Islet precursor cell (in vitro differentiated cells): ENCODE results near the gene SRPK3.

Source experiments
- DNase-seq: peaks from one replicate; pipeline ENCODE4 v3.0.0-alpha.2; 2018

The SRPK3 gene

DNA sequence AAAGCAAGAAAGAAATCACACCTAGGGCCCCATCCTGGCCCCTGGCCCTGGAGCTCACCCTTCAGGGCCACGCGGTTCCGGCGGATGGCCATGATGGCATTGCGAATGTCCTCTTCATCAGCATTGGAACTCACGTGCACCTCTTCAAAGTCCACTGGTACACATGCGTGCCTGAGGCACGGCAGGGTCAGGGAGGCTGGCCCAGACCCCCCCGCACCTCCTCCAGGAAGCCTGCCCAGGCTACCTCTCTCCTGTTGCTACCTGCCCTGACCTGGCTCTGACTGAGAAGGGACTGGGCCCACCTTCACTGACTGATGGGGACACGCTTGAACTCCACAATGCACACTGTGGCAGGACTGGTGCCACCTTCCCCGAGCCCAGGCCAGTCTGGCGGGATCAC is 8.8 kb downstream of the SRPK3 start:
- no peak for DNase-seq

DNA sequence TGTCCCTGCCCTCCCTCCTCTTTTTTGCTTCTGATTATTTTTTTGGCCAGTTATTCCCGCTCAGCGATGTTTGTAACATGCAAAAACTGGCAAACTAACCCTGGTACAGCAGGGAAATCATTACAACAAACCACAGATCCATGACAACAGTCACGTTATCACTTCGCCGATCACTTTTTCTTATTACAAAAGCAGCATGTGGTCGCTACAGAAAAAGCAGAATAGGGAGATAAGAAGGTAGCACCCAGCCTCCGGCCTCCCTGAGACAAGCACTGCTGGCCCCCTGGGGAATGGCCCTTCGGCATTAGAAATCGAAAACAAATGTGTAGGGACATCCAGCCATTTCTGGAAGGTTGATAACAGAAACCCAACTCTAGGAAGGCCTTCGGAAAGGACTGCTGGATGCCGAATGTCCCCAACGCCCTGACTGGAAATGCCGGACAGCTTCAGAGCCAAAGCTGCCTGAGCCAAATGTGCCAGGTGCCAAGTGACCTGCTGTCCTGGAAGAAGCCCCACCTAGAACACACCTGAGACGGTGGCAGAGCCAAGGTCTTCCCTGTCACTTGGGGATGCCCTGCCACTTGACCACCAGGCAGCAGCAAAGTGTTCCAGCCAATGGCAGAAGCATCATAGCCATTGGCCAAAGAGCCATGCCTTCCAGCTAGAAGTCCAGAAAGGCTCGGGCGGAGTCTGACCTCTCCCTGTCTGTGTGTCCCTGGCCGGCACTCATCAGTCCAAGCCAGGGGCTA is 10.4 kb downstream of the SRPK3 start:
- DNase-seq: no peak

DNA sequence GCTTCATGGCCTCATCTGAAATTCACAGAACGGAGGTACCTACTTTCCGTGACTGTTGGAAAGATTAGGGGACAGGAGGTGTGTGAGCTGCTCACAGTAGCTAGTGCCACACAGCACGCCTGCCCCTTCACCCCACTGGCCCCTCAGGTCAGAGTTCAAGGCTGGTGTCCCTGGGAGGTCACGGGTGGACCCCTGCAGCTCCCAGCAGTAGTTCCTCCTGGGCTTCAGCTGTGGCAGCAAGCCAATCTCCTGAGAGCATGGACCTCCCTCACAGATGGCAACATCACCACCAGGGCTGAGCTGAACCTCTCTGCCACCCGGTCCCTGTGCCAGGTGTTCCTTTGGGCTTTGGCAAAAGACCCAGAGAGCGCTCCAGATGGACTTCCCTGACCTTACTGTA is 11.5 kb downstream of the SRPK3 start:
- DNase-seq: no peak

DNA sequence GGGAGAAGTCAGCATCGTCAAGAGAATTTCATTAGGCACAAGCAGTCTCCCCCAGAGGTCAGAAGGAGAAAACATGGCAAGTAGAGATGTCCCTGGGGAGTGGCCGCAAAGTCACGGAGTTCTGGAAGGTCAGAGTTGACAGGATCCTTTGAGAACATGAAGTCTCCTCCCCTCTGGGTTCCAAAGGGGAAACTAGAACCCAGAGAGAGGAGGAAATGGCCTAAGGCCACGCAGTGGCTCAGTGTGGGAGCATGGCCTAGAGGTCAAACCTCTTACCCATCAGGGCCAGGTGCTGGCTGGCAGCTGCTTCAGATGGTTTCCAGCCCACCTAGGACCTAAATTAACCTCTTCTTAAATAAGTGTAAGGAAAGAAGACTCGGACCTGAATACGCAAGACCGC is 12.4 kb downstream of the SRPK3 start:
- no peak for DNase-seq

DNA sequence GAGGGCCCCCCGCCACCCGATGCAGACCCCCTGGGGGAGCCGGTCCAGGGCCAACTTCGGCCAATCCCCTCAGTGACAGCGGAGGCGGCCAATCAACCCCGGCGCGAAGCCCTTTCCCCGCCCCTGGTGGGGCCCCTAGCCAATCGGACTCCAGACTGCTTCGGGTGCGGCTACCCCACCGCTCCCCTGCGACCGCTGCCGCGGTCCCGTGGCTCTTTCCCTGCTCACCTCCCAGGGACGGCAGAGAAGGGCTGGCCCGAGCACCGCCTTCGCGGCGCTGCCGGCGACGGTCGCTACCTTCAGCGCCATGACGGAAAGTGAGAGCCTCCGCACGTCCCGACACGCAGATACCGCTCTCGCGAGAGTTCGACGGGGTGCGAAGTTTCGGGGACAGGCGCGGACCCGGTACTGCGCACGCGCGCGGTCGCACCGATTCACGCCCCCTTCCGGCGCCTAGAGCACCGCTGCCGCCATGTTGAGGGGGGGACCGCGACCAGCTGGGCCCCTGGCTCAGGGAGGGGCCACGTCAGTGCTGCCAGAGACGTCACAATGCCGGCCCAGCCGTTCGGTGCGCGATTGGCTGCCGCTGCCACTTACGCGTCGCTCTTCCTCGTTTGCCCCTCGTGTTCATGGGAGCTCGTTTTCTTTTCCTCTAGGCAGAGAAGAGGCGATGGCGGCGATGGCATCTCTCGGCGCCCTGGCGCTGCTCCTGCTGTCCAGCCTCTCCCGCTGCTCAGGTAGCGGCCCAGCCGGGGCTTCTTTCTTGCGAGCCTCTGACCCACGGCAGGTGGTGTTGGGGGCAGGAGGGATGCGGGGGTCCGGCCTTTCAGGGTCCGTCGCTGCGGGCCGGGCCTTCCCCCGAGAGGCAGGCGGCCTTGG is 13.4 kb downstream of the SRPK3 start, which contains the start of the genes IDH3G and SSR4:
Gene IDH3G, minus strand, starts transcription at position 358 of the 879 bp plus-strand sequence. Its CDS starts 49 bp downstream, at position 309.
Gene SSR4, plus strand, starts transcription at position 651 of the 879 bp plus-strand sequence. Its CDS starts 20 bp downstream, at position 671.
- DNase-seq: peak; percentile 95

DNA sequence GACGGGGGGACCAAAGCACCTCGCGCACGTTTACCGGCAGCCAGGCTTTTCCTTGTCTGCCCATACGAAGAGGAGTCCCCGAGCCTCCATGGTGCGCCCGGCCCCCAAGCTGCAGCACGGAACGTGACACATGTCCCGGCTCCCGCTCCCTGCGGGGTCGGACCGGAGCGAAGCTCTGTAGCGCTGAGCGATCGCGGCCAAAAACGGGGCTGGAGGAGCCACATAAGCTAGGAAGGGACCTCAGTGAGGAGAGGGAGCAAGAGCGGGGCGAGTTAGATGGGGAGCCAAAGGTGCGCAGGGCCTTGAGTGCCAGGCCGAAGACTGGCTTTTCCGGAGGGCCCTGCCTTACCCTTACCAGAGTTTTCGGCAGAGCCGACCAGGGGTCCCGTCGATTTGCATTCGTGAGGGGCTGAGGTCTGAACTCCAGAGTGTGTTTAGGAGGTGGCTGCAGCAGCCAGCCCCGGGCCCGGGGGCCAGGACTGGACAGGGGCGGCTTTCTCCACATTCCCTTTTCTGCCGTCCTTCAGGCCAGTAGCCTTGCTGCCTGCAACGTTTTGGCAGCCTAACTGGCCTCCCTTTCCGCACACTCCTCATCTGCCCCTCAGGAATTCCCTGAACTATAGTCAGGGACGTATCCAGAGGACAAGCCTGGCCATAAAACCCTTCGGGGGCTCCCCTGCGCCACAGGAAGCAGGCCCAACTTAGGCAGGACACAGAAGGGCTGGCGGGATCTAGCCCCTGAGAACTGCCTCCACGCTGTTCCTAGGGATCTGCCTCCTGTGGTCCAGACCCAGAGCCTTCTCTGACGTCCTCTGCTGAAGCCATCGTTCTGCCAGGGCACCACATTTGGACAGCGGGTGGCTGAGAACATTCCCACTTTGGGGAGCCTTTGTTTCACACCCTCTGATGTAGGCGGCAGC is 14.3 kb downstream of the SRPK3 start:
- no peak for DNase-seq

DNA sequence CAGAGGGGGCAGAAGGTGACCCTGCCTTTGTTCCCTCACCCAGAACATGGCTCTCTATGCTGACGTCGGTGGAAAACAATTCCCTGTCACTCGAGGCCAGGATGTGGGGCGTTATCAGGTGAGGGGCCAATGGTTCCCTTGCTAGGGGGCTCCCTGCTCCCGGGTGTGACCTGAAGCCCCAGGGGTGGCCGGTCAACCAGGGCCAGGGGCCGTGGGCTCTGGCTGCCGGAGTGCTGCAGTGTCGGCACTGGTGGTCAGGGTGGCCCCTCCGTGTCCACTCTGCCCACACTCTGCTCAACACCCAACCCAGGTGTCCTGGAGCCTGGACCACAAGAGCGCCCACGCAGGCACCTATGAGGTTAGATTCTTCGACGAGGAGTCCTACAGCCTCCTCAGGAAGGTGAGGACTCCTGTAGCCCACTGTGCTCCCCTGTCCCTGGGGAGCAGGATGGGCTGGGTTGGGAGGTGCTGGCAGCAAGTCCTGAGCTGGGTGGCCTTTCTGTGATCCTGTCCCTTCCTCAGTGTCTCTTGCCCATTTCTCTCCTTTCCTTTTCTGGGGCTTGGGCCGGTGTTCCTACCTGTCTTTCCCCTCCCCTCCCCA is 16.7 kb downstream of the SRPK3 start:
- DNase-seq: no peak

DNA sequence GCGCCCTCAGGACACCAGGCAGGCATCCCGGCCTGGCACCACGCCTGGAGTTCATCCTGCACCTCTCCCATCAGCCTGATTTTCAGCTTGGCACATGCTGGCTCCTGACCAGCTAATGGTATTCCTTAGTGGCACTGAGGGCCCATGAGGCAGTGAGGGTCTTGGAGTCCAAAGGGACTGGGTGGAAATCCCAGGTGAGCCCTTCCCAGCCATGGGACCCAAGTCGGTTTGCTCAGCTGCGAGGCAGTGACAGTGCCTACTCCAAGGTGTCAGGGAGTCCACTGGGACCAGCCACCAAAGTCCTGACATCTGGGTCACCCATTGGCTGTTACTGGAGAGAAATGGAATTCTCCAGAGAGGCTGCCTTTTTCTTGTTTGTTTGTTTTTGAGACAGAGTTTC is 18.5 kb downstream of the SRPK3 start:
- DNase-seq: no peak

DNA sequence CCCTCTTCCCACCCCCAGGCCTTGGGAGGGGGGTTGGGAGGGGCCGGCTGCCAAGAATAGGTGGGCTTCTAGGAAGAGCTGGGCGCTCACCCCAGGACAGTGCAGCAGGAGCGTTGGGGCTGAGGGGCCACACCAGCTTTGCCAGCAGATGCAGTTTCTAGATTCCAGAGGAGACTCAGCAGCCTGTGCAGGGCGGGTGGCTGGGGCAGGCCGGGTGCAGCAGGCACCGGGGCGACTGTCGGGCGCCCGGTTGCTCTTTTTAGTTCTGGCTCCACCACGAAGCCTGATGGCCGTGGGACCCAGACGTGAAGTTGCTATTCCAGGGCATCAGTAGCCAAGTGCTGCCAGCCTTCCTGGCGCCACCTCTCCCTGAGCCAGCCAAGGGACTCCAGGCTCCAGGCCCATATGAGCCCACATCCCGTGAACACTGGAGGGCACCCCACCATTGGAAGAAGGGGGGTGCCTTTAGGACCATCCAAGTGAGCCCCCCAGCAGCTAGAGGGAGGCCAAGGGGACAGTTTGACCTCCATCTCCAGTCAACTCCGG is 19.4 kb downstream of the SRPK3 start:
- no peak for DNase-seq

DNA sequence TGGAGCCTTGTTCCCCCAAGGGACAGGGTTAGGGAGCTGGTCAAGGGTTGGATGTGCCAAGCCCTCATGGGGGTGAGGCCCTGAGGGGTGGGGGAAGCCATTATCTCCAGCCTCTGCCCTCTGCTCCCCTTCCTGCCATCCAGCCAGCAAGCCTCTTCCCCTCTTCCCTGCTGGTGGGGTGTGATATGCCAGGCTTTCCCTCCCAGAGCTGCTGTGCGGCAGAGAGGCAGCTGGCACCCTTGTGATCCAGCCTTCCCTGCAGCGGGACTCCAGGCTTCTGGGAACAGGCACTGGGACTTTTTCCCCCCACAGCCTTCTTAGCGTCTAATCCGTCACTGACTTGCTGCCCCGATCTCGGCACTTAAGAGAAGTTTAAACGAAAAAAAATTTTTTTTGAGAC is 19.9 kb downstream of the SRPK3 start:
- DNase-seq: no peak

DNA sequence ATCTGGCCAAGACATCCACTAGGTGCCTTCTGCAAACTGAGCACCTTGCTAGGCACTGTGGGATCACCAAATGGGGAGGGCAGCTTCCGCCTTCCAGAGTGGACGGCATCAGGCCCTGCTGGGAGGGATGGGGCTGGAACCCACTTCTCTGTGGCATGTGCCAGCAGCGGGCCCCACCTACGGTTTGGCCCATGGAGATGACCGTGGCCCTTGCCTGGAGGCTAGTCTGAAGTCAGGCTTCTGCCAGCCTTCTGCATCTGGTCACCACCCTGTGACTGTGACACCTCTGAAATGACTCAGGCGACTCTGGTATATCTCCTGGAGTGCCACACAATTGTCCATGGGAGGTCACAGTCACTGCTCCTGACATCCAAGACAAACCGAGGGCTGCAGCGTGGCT is 20.8 kb downstream of the SRPK3 start:
- no peak for DNase-seq

DNA sequence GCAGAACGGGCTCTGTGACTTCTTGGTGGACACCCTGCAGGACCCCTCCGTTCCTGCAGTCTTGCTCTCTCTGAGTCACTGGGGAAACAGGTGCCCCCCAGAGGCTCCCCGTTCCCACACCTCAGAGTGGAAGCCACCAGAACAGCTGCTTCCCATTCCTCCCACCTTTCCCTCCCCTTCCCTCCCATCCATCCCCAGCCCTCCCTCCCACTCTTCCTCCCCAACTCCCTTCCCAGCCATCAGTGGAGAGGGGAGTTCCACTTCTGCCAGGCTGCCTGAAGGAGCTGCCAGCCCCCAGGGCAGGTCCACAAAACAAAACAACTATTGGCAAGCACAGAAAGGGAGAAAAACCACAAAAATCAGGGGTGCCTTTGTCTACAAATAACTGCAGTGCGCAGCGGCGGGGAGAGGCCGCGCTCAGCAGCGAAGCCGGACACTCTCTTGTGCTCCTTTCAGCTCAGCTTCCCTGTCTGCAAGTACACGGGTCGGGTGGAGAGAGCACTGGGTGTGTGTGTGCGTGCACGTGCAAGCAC is 21.7 kb downstream of the SRPK3 start:
- DNase-seq: no peak

DNA sequence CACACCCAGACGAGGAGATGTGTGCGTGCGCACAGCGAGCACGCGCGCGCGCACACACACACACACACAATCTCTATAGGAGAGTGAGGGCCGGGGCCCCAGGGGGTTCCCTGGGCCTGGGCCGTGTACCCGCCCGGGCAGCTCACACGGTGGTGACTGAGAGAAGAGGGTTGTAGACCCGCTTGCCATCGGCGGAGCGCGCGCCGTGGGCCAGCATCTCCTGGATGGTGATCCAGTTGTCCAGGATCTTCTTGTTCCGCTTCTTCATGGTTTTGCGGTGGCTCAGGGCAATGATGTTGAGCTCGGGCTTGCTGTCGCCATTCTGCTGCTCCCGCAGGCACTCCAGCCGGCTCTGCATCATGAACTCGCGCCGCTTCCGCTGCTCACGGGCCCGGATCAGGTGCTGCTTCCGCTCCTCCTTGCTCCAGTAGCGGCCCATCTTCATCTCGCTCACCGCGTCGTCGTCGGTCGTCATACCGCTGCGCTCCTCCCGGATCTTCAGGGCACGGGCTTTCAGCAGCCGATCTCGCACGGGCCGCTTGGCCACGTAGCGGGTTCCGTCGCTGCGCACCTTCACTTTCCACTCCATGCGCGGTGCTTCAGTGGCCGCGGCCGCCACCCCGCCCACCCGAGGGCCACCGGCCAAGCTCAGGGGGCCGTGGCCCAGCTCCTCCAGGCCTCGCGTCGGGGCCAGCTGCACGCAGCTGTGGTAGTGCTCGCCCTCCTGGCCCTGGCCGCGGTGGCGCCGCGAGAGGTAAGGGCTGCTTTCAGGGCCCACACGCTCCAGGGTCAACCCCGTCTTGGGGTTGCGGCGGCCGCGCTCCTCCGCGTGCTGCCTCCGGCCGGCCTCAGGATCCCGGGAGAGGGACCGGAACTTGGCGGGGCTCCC is 22.6 kb downstream of the SRPK3 start:
- DNase-seq: no peak

DNA sequence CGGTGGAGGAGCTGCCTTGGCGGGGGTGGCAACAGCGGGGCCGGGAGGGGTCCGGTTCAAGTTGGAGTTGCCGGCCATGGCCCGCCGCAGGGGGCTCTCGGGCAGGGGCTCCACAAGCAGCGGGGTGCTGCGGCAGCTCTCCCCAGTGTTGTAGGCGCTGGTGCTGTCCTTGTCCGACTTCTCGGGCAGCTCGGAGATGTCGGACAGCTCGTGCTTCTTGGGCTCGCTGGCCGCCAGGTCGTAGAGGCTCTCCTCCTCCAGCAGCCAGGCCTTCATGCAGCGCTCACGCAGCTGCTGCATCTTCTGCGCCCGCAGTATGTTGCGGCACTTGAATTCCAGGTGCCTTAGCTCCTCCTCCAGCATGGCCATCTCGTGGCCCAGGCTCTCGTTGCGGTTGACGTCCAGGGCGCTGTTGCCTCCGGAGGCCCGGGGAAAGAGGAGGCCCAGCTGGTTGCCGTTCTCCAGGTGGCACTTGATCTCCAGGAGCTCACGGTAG is 23.3 kb downstream of the SRPK3 start:
- DNase-seq: no peak

DNA sequence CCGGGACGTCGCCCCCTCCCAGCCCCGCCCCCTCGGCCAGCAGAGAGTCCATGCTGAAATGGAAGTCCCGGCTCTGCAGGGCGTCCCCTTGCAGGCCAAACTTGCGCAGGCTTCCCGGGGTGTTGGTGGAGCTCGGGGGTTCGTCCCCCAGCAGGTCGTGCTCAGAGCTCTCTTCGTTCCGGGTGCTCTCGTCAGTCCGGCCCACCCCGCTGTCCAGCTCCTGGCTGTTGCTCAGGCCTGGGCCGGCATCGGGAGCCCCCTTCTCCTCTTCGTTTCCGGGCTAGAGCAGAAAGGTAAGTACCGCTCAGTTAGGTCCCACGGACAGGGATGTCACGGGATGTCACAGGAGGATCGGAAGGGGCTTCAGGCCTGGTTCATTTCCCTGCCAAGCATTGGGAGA is 23.8 kb downstream of the SRPK3 start:
- no peak for DNase-seq

DNA sequence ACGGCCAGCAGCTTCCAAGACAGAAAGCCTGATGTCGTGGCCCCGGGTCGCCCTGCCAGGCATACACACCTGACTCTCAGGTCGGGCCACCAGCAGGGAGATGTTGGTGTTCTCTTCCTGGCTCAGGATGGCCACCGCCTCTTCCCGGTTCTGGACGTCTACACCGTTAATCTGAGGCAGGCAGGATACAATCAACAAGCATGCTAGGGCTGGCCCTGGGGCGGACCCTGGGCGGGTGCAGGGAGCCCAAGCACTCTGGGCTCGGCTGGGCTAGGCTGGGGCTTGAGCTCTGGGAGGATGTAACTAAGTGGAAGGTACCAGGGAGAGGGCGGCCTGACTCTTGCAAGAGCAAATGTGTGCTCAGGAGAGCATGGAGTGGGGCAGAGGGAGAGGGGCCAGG is 24.6 kb downstream of the SRPK3 start:
- DNase-seq: no peak

DNA sequence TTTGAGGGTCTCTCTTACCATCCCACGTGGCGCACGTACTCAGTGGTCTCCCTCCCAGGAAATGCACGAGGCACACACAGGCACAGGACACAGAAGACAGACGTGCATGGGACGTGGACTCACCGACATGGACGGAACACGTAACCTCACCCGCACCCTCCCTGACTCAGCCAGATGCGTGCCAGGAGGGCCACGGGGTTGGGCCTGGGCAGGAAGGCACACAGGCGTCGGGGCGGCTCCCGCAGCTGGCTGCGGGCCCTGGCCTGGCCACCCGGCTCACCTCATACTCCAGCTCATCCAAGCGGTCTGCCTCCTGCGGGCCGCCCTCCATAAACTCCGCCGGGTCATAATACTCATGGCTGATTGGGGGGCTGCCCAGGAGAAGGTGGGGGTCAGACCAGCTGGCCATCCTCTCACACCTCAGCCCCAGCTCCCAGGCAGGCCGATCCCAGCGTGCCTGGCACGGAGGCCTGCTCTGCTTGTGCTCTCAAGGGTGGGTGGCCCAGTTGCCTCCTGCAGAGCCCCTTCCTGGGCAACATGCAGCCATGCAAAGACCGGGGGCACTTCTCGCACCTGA is 26.2 kb downstream of the SRPK3 start:
- DNase-seq: no peak

DNA sequence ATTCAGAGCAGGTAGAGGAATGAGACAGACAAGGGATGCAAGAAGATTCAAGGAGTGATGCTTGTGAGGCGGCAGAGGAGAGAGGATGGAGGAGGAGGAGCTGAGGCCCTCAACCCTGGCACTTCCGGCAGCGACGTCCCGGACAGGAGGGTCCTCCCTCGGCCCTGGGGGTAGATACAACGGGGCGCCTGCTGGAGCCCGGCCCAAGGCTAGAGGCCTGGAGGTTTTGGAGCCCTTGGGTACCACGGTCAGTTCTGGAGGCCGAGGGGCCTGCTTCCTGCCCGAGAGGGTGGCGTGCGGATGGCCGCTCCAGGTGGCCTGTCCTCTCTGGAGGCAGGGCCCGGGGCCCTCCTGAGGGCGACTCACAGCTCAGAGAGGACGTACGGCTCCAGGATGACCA is 27.1 kb downstream of the SRPK3 start:
- DNase-seq: no peak

DNA sequence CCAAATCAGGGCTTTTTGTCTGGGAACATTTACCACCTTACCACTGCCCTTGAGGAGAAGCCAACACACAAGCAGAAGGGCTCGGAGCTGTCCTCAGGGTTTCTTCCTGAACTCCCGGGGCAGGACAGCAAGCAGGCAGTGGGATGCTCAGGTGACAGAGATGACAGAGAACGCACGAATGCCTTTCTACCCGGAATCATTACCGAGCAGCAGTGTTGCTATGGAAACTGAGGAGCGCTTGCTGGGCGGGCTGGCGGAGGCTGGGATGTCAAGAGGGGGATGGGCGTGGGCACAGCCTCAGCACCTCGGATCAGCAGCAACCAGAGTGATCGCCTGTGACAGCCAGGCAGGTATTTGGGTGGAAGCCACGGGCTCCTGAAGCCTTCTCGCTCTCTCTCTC is 31.4 kb downstream of the SRPK3 start:
- DNase-seq: no peak

DNA sequence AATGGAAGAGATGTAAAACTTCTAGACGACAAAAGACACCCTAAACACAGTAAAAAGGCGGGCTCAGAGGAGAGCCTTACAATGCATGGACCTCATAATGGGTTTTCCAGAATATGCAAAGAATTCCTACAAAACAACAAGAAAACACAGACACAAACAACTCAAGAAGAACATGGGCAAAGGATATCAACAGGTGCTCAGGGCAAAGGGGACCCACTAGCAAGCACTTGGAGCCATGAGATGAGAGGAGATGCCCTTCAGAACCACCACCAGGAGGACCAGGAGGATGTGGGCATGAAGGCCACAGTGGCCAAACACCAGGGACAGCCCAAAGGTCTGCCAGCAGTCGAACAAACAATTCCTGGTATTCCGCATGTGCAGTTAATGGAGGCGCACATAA is 32.3 kb downstream of the SRPK3 start:
- DNase-seq: no peak
